HG03521 (cell line): ENCODE results near the gene CHI3L1.

Source experiments
- ATAC-seq: cut with Tn5 transposase; IDR thresholded peaks from one replicate; pipeline ENCODE4 v1.9.1; 2021; ENCODE audit warnings: mild to moderate bottlenecking, moderate library complexity; ENCODE audit not compliant: unreplicated experiment

CHI3L1 gene

GRCh38 chr1:203169770-203170520, 16.6 kb downstream of the CHI3L1 start:
- no peak for ATAC-seq

DNA sequence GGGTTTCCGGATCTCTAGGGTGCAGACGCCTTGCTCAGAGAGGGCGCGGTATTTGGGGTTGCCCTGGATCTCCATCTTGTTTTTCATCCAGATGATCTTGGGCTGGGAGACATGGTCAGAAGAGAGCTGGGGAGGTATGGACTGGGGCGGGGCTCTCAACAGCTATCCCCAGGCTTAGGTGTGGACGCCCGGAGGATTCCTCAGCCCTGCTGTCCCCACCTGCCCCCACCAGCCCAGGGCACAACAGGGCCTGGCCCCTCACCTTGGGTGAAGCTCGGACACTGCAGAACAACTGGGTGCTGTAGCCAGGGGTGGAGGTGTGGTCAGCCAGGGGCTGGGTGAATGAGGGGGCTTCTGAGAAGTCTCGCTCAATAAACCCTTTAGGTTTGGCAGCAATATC, 17.5 kb downstream of the CHI3L1 start:
- ATAC-seq, result no peak

- no peak for ATAC-seq
These were observed 18.2 kb downstream of the CHI3L1 start for GRCh38 chr1:203168256-203168786.

DNA sequence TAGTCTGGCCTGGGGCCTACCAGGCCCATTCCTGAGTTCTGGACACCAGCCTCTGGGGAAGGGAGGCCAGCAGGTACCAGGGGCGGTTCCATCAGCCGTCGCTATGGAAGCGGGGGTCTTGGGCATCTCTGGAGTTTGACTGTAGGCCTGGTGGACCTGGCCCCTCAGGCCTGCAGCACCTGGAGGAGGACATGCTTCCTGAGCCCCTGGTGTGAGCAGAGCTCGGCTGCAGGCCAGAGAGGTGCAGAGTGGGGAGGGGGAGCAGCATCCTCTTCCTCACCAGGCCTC, 18.6 kb downstream of the CHI3L1 start:
- no peak for ATAC-seq

GRCh38 chr1:203167026-203167912, 19.2 kb downstream of the CHI3L1 start:
- ATAC-seq, result no peak

DNA sequence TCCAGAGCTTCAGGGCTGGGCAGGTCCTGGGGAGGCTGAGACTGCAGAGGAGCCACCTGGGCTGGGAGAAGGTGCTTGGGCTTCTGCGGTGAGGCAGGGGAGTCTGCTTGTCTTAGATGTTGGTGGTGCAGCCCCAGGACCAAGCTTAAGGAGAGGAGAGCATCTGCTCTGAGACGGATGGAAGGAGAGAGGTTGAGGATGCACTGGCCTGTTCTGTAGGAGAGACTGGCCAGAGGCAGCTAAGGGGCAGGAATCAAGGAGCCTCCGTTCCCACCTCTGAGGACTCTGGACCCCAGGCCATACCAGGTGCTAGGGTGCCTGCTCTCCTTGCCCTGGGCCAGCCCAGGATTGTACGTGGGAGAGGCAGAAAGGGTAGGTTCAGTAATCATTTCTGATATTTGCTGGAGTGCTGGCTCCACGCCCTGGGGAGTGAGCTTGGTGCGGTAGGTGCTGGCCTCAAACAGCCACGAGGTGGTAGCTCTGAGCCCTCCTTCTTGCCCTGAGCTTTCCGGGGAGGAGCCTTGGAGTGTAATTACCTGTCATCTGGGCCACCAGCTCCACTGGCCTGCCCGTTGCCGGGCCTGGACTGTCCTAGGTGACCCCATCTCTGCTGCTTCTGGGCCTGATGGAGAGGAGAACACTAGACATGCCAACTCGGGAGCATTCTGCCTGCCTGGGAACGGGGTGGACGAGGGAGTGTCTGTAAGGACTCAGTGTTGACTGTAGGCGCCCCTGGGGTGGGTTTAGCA, 20.1 kb downstream of the CHI3L1 start:
- ATAC-seq, result no peak

DNA sequence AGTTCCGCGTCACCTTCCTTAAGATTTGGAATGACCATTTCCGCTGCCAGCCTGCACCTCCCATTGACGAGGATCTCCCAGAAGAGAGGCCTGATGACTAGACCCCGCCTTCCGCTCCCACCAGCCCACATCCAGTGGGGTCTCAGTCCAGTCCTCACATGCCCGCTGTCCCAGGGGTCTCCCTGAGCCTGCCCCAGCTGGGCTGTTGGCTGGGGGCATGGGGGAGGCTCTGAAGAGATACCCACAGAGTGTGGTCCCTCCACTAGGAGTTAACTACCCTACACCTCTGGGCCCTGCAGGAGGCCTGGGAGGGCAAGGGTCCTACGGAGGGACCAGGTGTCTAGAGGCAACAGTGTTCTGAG, 20.7 kb downstream of the CHI3L1 start:
- ATAC-seq, result no peak

- ATAC-seq, result no peak
These were observed 21.3 kb downstream of the CHI3L1 start for GRCh38 chr1:203165101-203165799.

- ATAC-seq, result no peak
These were observed 22.4 kb downstream of the CHI3L1 start for GRCh38 chr1:203163891-203164635.

DNA sequence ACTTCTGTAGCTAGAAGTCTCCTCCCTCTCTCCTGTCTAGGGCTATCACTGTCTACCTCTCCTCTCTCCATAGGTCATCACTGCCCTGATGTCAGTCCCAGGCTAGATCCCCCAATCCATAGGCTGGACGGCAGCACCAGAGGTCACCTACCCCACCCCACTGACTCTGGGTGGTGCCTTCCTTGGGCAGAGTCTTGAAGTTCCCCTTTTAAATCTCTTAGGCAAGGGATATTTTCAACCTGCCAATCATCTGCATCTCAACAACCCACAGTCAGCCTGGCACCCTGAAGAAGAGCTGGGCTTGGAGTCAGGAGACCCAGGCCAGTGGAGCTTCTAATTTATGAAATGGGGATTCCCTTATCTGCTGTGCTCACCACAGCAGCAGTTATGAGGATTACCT, 24.1 kb downstream of the CHI3L1 start:
- ATAC-seq, result no peak

DNA sequence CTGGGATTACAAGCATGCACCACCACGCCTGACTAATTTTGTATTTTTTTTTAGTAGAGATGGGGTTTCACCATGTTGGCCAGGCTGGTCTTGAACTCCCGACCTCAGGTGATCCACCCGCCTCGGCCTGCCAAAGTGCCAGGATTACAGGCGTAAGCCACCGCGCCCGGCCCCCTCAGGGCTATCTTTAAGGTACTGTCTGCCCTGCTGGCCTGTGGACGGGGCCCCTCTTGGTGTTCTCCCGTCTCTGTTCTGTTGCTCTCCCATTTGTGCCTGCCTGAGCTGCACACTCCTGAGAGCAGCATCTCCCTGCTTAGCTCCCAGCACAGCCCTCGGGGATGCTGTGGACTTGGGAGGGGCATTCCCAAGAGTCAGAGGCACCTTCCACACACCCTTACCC, 24.8 kb downstream of the CHI3L1 start:
- ATAC-seq, result no peak

DNA sequence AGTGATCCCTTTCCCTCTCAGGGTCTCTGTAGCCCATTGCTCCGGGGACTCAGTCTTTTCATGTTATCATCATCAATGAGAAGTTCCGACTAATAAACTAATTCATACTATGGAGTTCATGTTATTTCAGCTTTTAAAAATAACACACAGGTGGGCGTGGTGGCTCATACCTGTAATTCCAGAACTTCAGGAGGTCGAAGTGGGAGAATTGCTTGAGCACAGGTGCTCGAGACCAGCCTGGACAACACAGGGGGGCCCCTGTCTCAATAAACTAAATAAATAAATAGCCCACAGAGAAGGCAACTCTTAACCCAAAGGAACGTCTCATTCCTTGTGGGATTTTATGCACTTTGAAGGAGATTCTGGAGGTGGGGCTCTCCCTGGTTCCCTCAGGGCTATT, 25.3 kb downstream of the CHI3L1 start:
- no peak for ATAC-seq

DNA sequence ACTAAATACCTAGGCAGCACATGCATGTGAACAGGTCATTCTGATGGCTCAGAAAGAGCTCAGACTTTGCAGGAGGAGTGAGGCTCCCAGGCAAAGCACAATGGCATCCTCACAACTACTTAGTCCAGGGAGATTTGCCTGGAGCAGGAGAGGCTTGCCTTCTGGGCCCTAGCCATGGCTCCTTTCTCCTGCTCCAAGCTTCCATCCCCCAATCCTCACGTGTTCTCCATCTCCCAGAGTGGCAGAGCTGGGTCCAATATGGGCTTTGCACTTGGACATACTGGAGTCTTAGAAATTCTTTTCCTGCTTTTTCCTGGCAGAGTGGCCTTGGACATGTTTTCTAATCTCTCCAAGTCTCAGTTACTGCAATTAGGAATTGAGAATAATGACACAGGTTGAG, 26.7 kb downstream of the CHI3L1 start:
- no peak for ATAC-seq

DNA sequence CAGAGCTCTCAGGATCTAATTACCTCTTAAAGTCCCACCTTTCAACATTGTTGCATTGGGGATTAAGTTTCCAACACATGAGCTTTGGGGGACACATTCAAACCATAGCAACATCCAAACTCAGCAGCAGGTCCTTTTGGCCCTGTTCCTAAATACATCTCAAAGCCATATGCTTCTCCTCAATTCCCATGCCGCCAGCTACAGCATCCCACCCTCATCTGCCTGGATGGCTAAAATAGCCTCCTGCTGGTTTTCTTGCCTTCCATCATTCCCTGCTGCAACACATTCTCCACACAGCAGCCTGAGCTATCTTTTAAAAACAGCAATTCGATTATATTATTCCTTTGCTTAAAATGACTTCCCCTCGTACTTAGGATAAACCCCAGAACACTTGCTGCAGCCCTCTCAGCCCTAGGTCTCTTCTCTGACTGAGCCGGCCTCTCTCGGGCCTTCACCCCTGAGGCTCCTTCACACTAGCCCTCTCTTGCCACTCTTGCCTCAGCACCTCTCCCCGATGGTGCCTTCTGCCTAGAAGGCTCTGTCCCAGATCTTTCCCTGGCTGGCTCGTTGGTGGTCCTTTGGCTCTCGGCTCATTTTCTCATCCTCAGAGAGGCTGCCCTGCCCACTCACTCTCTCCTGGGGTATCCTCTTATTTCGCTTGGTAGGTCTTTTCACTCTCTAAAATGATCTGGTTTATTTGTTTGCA, 27.4 kb downstream of the CHI3L1 start:
- no peak for ATAC-seq

GRCh38 chr1:203158423-203158822, 28.1 kb downstream of the CHI3L1 start:
- ATAC-seq, result no peak

- no peak for ATAC-seq
These were observed 30.2 kb downstream of the CHI3L1 start for GRCh38 chr1:203156280-203156679.

GRCh38 chr1:203153989-203154821, 32.3 kb downstream of the CHI3L1 start:
- ATAC-seq, result no peak

GRCh38 chr1:203153051-203153988, 33.2 kb downstream of the CHI3L1 start:
- no peak for ATAC-seq
